GM23248 (cell line): ENCODE measurements around the gene GJA3. TPM values are rescaled to one million over a fixed set of nuclear protein-coding genes. Genes with fewer than 3 reads are reported as not detected.
A peak's percentile ranks its signal among the peaks of the same experiment; 100 is the strongest.

Source experiments
- DNase-seq: peaks from one replicate; pipeline ENCODE4 v3.0.0-alpha.2; 2015
- H2AFZ ChIP-seq: fragments of 200-600 bp; sonication (generic); 2 replicates; pipeline ENCODE4 v1.6.1; 2016; ENCODE audit warnings: antibody characterized with exemption
- H3F3A ChIP-seq: fragments of 200-600 bp; sonication (generic); 2 replicates; pipeline ENCODE4 v1.6.1; 2016; ENCODE audit warnings: mild to moderate bottlenecking, antibody characterized with exemption, mixed run types; ENCODE audit not compliant: insufficient read depth
- H3K27ac ChIP-seq: fragments of 200-600 bp; sonication (generic); 2 replicates; pipeline ENCODE4 v1.5.1; 2016; ENCODE audit warnings: mild to moderate bottlenecking
- H3K27me3 ChIP-seq: fragments of 200-600 bp; sonication (generic); replicated peaks from 2 replicates; pipeline ENCODE4 v1.6.1; 2016; ENCODE audit warnings: mild to moderate bottlenecking; ENCODE audit not compliant: insufficient read depth
- H3K36me3 ChIP-seq: fragments of 200-600 bp; sonication (generic); 2 replicates; pipeline ENCODE4 v1.6.1; 2016; ENCODE audit warnings: low read depth, mild to moderate bottlenecking
- H3K4me1 ChIP-seq: fragments of 200-600 bp; sonication (generic); 2 replicates; pipeline ENCODE4 v1.6.1; 2016; ENCODE audit warnings: mild to moderate bottlenecking; ENCODE audit not compliant: insufficient read depth
- H3K4me2 ChIP-seq: fragments of 200-600 bp; sonication (generic); one replicate; pipeline ENCODE4 v1.6.1; 2016; ENCODE audit warnings: mild to moderate bottlenecking; ENCODE audit not compliant: unreplicated experiment
- H3K4me3 ChIP-seq: fragments of 200-600 bp; sonication (generic); 2 replicates; pipeline ENCODE4 v1.5.1; 2016; ENCODE audit warnings: mild to moderate bottlenecking
- H3K79me2 ChIP-seq: fragments of 200-600 bp; sonication (generic); 2 replicates; pipeline ENCODE4 v1.6.1; 2016; ENCODE audit warnings: mild to moderate bottlenecking; ENCODE audit not compliant: insufficient read depth
- H3K9ac ChIP-seq: fragments of 200-600 bp; sonication (generic); 2 replicates; pipeline ENCODE4 v1.6.1; 2016; ENCODE audit warnings: mild to moderate bottlenecking
- H3K9me2 ChIP-seq: fragments of 200-600 bp; sonication (generic); 2 replicates; pipeline ENCODE4 v1.6.1; 2016; ENCODE audit warnings: mixed run types, mild to moderate bottlenecking, moderate library complexity; ENCODE audit not compliant: insufficient read depth
- H3K9me3 ChIP-seq: fragments of 200-600 bp; sonication (generic); one replicate; pipeline ENCODE4 v1.6.1; 2017; ENCODE audit warnings: low read depth
- H4K20me1 ChIP-seq: fragments of 200-600 bp; sonication (generic); 2 replicates; pipeline ENCODE4 v1.6.0; 2016; ENCODE audit not compliant: insufficient read depth
- EZH2 ChIP-seq: fragments of 200-600 bp; sonication (generic); IDR thresholded peaks from 2 replicates; pipeline ENCODE4 v1.6.1; 2018; ENCODE audit warnings: antibody characterized with exemption, mild to moderate bottlenecking; ENCODE audit not compliant: insufficient read depth, poor library complexity, severe bottlenecking
- EZH2phosphoT487 ChIP-seq: fragments of 200-600 bp; sonication (generic); IDR thresholded peaks from 2 replicates; pipeline ENCODE4 v1.6.1; 2018; ENCODE audit warnings: antibody characterized with exemption, moderate library complexity, mild to moderate bottlenecking, low read depth; ENCODE audit not compliant: insufficient read depth
- WGBS, 2 experiments: methylation state at CpG; one replicate each; pipeline ENCODE4 v1.1.6; 2015 to 2017; ENCODE audit warnings: low lambda C conversion rate in 2 of 2, low coverage in 1 of 2; ENCODE audit errors: missing lambda C conversion rate in 2 of 2; 5-methylcytosine and 5-hydroxymethylcytosine counted together
- in situ Hi-C: fragments of 300-500 bp; cut with MboI; formaldehyde crosslinking; loops from 2 replicates; pipeline ENCODE4 v1.15.0; 2020
- polyA plus RNA-seq: library from polyadenylated mRNA; unstranded; fragments of >200 nt; fragmentation: Nextera tagmentation; extraction: Ambion mirVana; gene quantifications from 2 replicates; pipeline ENCODE4 v1.2.1, GENCODE V29; 2016
- total RNA-seq: library from RNA; depleted of rRNA; stranded (reverse); fragments of >200 nt; shearing (Covaris generic); gene quantifications from 2 replicates; pipeline ENCODE4 v1.2.3, GENCODE V29; 2014; rRNA removed

The GJA3 gene
- total and polyA plus RNA-seq, 2 experiments from 2014 or later, result 1.9 to 5.5 TPM

- no peaks in the 10 kb centered on the region for H3K4me1 ChIP-seq
- H3K27me3 ChIP-seq, result no peaks in the 10 kb centered on the region
- peaks cover 20% of the 10 kb centered on the region for H3F3A ChIP-seq
- no peaks in the 10 kb centered on the region for H3K9me3 ChIP-seq
- no peaks in the 10 kb centered on the region for H3K79me2 ChIP-seq
- no peak overlapping the region for H3K9ac ChIP-seq
- no peak overlapping the region for H3K4me2 ChIP-seq
- H3K27ac ChIP-seq, result no peak overlapping the region
- no peaks in the 10 kb centered on the region for H4K20me1 ChIP-seq
- DNase-seq, result no peak
- no peak overlapping the region for H3K4me3 ChIP-seq
- H2AFZ ChIP-seq, result no peak overlapping the region
- no peak for TF ChIP-seq EZH2phosphoT487
- no peak for TF ChIP-seq EZH2
- H3K36me3 ChIP-seq, result no peaks in the 10 kb centered on the region; the same call in 1 of the 2 replicates
- H3K9me2 ChIP-seq, result no peaks in the 10 kb centered on the region
- WGBS, 2 experiments, result 22 to 24% methylated on average over 6 of the region's 6 CpGs
- in situ Hi-C loops, result no loop called here
These were observed 66.9 kb downstream of the GJA3 start for GRCh38 chr13:20093951-20094350.

DNA sequence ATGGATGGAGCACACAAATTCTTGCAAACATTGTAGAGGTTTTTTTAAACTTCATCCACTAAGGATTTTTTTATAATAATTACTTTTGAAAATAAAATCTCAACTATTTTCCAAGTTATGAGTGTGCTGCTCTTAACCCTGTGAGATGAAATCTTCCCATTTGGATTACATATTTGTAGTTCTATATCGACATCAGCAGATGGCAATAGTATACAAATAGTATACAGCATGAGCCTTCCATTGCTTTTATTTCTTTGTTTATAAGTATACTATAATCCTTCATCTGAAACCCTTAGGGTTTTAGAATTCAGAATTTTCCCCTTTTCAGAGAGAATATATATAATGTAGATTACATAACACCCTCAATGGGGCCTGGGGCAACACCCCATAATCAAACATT lies 70.5 kb downstream of the GJA3 start:
- H3K9ac ChIP-seq, result no peak overlapping the region
- no peaks in the 10 kb centered on the region for H3K9me3 ChIP-seq
- H3K79me2 ChIP-seq, result no peaks in the 10 kb centered on the region
- H3K4me2 ChIP-seq, result no peak overlapping the region
- H3K36me3 ChIP-seq, result peaks cover 18% of the 10 kb centered on the region
- H3K4me3 ChIP-seq, result no peak overlapping the region
- no peaks in the 10 kb centered on the region for H4K20me1 ChIP-seq
- no peaks in the 10 kb centered on the region for H3K4me1 ChIP-seq
- in situ Hi-C loops, result no loop called here
- no peaks in the 10 kb centered on the region for H3K9me2 ChIP-seq
- peak; percentile 38 for DNase-seq
- no peak for TF ChIP-seq EZH2phosphoT487
- no peak for TF ChIP-seq EZH2
- H3F3A ChIP-seq, result peaks cover 24% of the 10 kb centered on the region
- H2AFZ ChIP-seq, result no peak overlapping the region
- no peak overlapping the region for H3K27ac ChIP-seq
- WGBS, 2 experiments, result 62% methylated on average over 1 of the region's 1 CpG
- no peaks in the 10 kb centered on the region for H3K27me3 ChIP-seq

Other genes with a start within 250 kb of the GJA3 start
- 35.0 and 40.8 TPM in 2 replicates for gene ZMYM2, start 202.3 kb downstream of the GJA3 start, total RNA-seq
- 14.9 and 15.7 TPM in 2 replicates for gene ZMYM2, start 202.3 kb downstream of the GJA3 start, polyA plus RNA-seq
- gene GJB2, start 31.9 kb upstream of the GJA3 start, total RNA-seq, result 0.11 and 0.25 TPM in 2 replicates
- 0.16 and 0.20 TPM in 2 replicates for gene GJB2, start 31.9 kb upstream of the GJA3 start, polyA plus RNA-seq
- not detected in 2 replicates for gene GJB6, start 71.3 kb upstream of the GJA3 start, total RNA-seq
- gene GJB6, start 71.3 kb upstream of the GJA3 start, polyA plus RNA-seq, result not detected in 2 replicates